HG03520 (cell line): ENCODE data around the gene MYT1.

ENCODE experiments used
- ATAC-seq: cut with Tn5 transposase; IDR thresholded peaks from one replicate; pipeline ENCODE4 v1.9.1; 2021; ENCODE audit warnings: mild to moderate bottlenecking, moderate library complexity; ENCODE audit not compliant: unreplicated experiment

Gene MYT1

GRCh38 chr20:64242797-64243475, 78.7 kb downstream of the MYT1 start:
- no peak for ATAC-seq

DNA sequence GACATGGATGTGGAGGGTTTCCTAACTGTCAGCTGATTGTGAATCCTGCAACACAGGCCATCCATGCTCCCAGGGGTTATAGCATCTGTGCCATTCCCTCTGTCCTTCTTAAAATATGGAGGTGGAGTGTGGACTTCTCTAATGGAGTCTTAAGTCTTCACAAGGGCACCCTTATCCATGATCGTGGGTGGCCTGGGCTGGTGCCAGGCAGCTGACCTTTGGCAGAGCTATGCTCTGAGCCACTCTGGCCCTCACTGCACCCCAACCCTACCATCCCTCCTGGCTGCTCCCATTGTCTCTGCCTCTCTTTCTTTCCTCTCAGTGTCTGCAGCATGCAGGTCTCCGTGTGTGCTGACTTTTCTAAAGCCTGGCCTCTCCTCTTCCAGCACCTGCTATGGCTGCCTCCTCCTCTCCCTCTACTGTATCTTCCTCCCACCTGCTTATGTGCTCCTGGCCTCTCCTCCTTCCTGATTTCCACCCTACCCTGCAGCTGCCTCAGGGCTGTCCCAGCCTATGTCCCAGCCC, 80.1 kb downstream of the MYT1 start:
- no peak for ATAC-seq

GRCh38 chr20:64244870-64245603, 80.8 kb downstream of the MYT1 start:
- ATAC-seq, result no peak

GRCh38 chr20:64245746-64246595, 81.7 kb downstream of the MYT1 start:
- ATAC-seq, result no peak

DNA sequence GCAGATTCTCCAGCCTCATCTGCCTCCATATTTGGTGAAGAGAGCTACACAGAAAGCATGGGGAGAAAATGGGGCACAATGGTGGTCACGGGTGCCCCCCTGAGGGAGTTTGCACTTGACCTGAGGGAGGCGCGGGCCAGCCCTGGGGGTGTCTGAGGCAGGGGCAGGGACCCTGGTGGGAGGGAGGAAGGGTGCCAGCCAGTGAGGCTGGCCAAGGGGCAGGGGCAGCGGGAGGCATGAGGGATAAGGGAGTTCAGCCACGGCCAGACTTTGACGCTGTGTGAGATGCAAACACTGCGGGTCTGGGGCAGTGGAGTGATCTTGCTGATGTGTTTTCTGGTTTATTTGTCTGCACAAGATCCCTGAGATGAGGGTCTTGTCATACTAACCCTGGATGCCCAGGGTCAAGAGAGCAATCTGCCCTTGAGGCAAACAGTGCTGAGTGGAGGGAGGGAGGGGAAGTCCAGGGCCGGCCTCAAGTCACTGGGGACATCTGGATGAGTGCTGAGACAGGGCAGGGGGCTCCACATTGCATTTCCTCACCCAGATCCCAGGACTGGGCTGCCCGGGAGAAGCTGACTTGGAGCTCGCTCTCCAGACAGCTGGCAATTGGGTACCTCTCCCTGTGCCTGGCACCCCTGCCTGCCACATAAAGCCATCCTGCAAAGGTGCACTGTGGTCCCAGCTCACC, 82.5 kb downstream of the MYT1 start:
- ATAC-seq, result no peak

- no peak for ATAC-seq
These were observed 83.0 kb downstream of the MYT1 start for GRCh38 chr20:64247307-64247618.

DNA sequence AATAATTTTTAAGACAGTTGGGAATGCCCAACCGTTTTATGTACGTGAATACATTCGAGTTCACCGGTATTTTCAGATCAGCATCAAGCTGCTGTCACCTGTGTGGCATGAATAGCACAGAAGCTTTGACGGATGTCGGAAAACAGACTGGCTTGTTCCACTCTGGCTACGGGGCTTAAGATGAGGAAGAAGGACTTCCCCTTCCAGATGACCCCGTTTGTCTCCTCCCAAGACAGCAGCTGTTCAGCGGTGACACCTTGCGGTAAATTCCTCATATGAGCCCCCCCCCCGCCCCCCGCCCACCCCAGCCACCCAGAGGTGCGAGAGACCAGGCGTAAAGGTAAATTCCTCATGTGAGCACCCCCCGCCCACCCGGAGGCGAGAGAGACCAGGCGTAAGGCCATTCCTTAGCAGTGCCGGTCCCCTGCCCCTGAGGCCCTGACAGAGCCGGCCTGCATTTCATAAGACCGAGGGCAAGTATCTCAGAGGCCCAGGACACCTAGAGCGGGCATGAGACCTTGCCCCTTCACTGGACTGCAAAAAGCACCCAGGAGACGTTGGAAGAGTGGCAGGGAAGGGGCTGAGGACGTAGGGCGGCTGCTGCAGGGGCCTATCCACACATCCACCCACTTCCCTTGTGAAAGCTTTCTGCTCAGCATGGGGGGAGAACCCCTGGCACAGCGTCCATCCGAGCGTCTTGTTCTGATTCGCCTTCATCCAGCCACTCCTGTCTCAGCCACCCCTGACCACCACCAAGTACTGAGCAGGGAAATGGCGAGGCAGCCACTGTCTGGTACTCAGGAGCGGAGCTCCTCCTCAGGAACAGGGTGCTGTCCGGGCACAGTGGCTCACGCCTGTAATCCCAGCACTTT, 84.0 kb downstream of the MYT1 start:
- ATAC-seq, result no peak

GRCh38 chr20:64250027-64250426, 85.8 kb downstream of the MYT1 start:
- ATAC-seq, result no peak

DNA sequence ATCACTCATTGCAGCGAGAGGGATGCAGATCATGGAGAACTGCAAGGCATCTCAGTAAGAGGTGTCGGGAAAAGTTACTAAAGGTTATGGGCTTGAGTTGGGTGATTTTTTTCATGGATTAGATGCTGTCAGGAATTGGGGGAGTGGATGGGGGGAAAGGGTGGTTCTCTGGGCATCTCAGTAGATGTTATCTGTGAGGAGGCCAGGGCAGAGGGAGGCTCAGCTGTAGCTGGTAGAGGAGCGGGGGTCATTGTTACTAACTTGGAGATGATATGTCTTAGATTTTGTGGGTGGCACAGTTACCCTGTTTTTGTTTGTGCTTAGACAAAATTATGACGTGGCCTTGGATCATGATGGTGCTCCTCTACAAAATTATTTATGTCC, 88.7 kb downstream of the MYT1 start:
- ATAC-seq, result no peak

DNA sequence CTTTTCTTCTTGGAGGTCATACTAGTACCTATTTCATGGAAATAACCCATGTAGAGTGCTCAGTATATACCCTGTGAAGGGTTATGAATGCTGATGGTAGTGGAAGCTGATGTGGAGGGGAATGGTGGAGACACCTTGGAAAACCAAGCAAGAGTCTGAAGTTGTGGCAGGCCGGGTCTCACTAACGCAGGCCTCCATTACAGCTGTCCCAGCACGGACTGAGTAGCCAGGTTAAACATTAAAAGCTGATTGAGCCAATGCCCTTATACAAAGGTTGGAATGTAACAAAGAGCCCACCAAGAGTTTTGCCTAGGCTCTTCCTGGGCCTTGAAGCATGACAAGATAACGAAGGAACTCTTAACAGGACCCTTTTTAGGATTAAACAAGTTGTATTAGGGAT, 89.2 kb downstream of the MYT1 start:
- no peak for ATAC-seq

GRCh38 chr20:64254156-64254555, 89.9 kb downstream of the MYT1 start:
- ATAC-seq, result no peak

GRCh38 chr20:64254571-64255360, 90.5 kb downstream of the MYT1 start:
- ATAC-seq, result no peak

DNA sequence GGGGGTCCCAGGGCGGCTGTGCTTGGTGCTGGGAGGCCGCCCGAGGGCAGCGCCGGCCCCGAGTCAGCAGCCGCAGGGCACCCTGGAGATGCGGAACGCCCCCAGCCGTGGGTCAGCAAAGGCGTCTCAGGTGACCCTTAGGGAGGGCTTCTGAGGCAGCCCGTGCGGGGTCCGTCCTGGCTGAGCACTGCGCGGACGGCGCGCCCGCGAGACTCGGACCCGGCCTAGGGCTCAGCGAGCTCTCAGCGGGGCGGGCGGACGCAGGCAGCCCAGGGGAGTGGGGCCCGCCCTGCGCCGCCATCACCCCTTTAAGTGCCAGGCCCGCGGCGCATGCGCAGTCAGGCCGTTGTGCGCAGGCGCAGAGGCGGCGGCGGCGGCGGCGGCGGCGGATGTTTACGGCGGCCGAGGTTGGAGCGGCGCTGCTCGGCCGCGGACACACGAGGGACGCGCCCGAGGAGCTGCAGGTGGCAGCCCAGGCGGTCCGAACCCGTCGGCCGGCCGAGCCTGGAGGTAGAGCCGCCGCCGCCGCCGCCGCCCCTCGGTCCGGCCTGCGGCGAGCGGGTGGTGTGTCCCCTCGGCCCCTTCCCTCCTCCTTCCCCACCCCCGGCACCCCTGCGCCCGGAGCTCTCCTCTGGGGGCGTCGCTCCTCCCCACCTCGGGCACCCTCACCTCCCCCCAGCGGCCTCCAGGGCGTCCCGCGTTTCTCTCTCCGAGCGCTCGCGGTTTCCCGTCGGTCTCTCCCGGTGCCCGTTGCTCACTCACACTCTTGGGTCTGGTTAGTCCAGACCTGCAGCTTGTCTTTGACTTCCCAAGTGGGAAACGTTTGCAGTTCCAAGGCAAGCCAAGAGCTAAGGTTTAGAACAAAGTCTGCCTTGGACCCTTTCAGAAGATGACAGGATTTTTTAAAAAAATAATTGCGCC, 91.4 kb downstream of the MYT1 start, which contains the start of gene PCMTD2:
TSS of gene PCMTD2 (plus strand) at position 388 of the 921 bp plus-strand sequence. CDS start 4,218 bp downstream, outside the sequence.
- peak; percentile 69 for ATAC-seq

DNA sequence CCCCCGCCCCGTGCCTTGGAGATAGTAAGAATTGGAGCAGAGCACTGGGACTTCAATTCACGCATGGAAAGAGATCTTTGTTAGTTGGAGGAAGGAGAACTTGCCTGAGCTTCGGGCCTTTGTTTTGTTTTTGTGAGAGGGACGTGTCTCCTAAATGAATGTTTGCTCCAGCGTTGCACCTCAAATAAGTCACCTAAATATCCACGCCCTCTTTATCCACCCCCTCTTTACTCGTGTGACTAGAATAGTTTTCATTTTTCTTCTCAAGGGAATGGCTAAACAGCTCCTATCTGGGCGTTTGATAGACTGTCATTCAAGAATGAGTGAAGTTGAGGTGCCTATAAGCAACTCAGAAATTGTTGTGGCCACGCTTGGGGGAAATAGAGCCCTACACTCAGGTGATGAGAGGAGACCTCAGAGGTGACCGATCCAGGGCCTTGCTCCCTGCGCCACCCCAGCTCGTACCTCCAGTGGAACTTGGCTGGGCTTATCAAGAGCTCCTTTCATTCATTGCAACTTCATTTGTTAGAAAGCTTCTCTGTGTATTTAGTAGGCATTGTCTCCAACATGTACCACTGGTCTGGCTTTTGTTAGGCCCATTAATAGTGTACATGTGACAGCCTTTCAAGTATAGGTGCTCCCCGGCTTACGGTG, 92.2 kb downstream of the MYT1 start:
- ATAC-seq, result no peak

DNA sequence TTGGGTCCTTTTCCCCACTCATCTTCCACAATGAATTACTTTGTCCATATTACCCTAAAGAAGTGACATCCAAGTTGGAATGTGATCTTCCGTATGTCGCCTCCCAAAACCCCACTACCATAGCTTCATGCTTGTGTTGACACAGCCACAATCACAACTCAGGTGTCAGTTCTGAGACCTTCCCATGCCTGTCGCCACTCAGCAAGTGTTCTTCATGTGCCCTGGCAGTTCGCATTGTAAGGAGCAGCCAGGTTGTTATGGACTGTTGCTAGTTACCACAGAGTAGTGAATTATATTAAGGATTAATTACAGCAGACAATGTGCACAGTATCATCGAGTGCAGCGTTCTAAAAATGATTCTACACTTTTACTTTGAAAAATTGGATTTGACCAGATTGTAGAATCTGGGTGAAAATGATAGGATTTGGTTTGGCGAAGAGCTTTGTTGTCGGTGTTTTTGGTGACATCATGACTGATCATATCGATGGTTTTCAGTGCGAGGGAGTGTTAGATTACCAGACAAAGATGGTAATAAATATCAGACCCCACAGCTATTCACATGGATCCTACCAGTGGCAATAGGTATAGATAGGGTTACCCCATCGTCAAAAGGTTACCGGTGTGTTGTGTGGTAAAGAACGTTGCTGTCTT, 93.0 kb downstream of the MYT1 start:
- ATAC-seq, result no peak

DNA sequence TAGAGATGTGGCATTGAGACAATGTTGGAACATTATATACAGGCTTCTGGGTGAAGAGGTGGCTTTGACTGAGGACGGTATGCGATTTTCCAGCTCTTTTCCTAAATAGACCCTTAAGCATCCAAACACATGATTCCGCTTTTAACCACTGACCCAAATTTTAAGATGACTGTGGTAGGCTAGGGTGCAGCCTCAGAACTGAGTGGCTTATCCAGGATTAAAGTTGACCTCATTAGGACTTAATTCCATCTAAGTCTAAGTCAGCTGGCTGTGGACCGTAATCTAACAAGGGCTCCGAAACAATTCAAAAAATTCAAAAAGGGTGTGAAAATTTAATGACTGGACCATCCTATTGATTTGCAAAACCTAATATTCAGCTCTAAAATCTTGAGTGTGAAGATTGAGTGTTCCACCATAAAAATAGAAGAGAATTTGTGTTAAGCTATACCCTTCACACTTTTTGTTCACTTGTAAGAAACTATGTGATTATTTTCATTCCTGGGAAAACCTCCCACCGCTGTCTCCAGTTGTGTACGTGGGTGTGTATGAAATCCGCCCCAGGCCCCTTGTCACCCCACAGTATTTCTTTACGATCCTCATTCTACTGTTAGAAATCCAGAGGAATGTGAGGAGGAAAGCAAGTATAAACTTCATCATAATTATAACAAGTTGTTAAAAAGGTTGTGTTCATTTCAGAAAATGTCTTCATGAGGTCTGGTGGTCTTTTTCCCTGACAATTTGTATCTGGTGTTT, 94.0 kb downstream of the MYT1 start:
- ATAC-seq, result no peak
